ENCODE data around the gene OTOA.
"Not testable (repeated sequence)": the region's sequence is repeated elsewhere in the genome, so short reads cannot be mapped to it uniquely, and the experiment has no call there.

DNA sequence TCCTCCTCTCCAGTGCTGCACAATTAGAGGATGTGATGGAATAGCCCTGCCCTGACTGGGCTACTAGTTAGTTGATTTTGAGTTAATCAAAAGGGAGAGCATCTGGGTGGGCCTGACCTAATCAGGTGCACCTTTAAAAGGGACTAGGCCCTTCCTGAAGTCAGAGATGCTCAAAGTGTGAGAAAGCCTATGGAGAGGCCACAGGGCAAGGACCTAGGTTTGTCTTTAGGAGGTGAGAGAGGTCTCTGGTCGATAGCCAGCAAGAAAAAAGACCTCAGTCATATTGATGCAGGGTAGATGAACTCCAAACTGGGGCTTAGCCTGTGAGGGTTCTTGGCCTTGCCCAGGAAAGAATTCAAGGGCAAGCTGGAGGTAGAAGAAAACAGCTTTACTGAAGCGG, 104.5 kb downstream of the OTOA start:
- TF ChIP-seq, protein P1, sequence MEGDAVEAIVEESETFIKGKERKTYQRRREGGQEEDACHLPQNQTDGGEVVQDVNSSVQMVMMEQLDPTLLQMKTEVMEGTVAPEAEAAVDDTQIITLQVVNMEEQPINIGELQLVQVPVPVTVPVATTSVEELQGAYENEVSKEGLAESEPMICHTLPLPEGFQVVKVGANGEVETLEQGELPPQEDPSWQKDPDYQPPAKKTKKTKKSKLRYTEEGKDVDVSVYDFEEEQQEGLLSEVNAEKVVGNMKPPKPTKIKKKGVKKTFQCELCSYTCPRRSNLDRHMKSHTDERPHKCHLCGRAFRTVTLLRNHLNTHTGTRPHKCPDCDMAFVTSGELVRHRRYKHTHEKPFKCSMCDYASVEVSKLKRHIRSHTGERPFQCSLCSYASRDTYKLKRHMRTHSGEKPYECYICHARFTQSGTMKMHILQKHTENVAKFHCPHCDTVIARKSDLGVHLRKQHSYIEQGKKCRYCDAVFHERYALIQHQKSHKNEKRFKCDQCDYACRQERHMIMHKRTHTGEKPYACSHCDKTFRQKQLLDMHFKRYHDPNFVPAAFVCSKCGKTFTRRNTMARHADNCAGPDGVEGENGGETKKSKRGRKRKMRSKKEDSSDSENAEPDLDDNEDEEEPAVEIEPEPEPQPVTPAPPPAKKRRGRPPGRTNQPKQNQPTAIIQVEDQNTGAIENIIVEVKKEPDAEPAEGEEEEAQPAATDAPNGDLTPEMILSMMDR (IDR thresholded peaks at IDR 0.05): not testable (repeated sequence)
- not testable (repeated sequence) for TF ChIP-seq POLR2A (IDR thresholded peaks at IDR 0.05)
